Measurements from ENCODE around the gene STT3B.

GRCh38 chr3:31503456-31503855, 29.3 kb upstream of the STT3B start:
- TF ChIP-seq CTCF (IDR thresholded peaks at IDR 0.05): no peak
- TF ChIP-seq POLR2AphosphoS5 (IDR thresholded peaks at IDR 0.05; ENCODE audit: low read depth, low read length): no peak
- TF ChIP-seq TCF7L2 (IDR thresholded peaks at IDR 0.05; ENCODE audit: low read depth, low read length): no peak
- TF ChIP-seq REST (IDR thresholded peaks at IDR 0.05; ENCODE audit: insufficient read depth in 1 of 2, low read depth in 2 of 2, low read length in 1 of 2): no peak

Data from Panc1 (cell line).